ENCODE results near the gene RPTOR. TPM values are rescaled to one million over a fixed set of nuclear protein-coding genes. Genes with fewer than 3 reads are reported as not detected.
"Not testable (repeated sequence)": the region's sequence is repeated elsewhere in the genome, so short reads cannot be mapped to it uniquely, and the experiment has no call there.

RPTOR gene
- total and polyA plus RNA-seq, 2 donors (not counting 1 experiment from before 2014, with no cell fraction given) = 6.7 to 22.8 TPM

DNA sequence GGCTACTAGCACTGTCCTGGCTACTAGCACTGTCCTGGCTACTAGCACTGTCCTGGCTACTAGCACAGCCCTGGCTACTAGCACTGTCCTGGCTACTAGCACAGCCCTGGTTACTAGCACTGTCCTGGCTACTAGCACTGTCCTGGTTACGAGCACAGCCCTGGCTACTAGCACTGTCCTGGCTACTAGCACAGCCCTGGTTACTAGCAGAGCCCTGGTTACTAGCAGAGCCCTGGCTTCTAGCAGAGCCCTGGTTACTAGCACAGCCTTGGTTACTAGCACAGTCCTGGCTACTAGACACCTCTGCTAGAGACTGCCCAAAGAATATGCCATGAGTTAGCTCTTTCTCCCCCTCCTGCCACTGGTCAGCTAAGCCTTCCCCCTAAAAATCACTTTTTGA is 200.1 kb downstream of the RPTOR start:
- not testable (repeated sequence) for H3K27me3 ChIP-seq (ENCODE audit: control insufficient read depth, insufficient read depth, low read length); H3K9me3 ChIP-seq (ENCODE audit: control insufficient read depth, insufficient read depth, low read depth, low read length); H3K4me2 ChIP-seq (ENCODE audit: extremely low read depth, insufficient read depth, low read length); H4K20me1 ChIP-seq (ENCODE audit: control insufficient read depth, extremely low read depth, insufficient read depth, low read length); H3K79me2 ChIP-seq (ENCODE audit: control insufficient read depth, insufficient read depth, low read length); H3K27ac ChIP-seq (ENCODE audit: insufficient read depth, low read length); H3K4me3 ChIP-seq (replicated peaks in 1 of 4; ENCODE audit: control extremely low read depth in 1 of 4, insufficient read depth in 1 of 4, low read depth in 3 of 4, low read length in 4 of 4); H3K36me3 ChIP-seq (ENCODE audit: control insufficient read depth, insufficient read depth, low read length); H3K4me1 ChIP-seq (ENCODE audit: control insufficient read depth, extremely low read depth, insufficient read depth, low read length); H3K9ac ChIP-seq (ENCODE audit: insufficient read depth, low read length); H2AFZ ChIP-seq (ENCODE audit: low read length); DNase-seq (ENCODE audit: low read depth in 2 of 2)

GRCh38 chr17:80745183-80745582 is 200.5 kb downstream of the RPTOR start:
- TF ChIP-seq EZH2 (IDR thresholded peaks at IDR 0.05; ENCODE audit: low read length, missing control alignments) = no peak
- TF ChIP-seq, protein P1, sequence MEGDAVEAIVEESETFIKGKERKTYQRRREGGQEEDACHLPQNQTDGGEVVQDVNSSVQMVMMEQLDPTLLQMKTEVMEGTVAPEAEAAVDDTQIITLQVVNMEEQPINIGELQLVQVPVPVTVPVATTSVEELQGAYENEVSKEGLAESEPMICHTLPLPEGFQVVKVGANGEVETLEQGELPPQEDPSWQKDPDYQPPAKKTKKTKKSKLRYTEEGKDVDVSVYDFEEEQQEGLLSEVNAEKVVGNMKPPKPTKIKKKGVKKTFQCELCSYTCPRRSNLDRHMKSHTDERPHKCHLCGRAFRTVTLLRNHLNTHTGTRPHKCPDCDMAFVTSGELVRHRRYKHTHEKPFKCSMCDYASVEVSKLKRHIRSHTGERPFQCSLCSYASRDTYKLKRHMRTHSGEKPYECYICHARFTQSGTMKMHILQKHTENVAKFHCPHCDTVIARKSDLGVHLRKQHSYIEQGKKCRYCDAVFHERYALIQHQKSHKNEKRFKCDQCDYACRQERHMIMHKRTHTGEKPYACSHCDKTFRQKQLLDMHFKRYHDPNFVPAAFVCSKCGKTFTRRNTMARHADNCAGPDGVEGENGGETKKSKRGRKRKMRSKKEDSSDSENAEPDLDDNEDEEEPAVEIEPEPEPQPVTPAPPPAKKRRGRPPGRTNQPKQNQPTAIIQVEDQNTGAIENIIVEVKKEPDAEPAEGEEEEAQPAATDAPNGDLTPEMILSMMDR (conservative IDR thresholded peaks at IDR 0.05 in 1 of 2, IDR thresholded peaks at IDR 0.05 in 1 of 2; ENCODE audit: low read depth in 1 of 2, low read length in 2 of 2) = no peak
- DNase-seq (ENCODE audit: low read depth in 2 of 2) = no peak

DNA sequence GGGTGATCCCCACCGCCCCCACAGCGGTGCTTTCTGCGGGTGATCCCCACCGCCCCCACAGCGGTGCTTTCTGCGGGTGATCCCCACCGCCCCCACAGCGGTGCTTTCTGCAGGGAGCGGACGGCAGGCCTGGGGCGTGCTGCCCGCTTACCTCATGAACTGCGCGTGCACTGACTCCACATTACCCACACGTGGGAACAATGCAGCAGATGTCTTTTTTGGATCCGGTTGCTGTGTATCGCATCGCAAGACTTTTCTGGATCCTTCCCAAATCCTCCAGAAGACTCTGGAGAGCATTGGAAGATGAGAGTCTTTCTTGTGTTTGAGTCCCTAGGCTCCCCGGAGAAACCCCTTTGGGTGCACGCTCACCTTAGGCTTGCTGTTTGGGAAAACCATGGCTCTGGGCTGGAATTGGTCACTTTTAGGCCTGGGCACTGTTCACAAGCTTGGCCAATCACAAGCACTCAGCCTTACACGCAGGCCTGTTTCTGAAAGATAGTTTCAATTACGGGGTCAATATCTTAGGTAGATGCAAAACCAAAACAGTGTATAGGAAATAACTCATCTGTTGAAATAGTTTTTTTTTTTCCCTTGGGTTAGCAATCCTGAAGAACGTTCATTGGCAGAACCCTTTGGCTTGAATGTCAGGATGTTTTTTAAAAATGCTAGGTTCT is 201.8 kb downstream of the RPTOR start:
- H3K4me3 ChIP-seq (replicated peaks in 1 of 4; ENCODE audit: control extremely low read depth in 1 of 4, insufficient read depth in 1 of 4, low read depth in 3 of 4, low read length in 4 of 4) = no peak overlapping the region
- no peaks in the 10 kb centered on the region for H4K20me1 ChIP-seq (ENCODE audit: control insufficient read depth, extremely low read depth, insufficient read depth, low read length)
- no peak overlapping the region for H2AFZ ChIP-seq (ENCODE audit: low read length)
- H3K4me1 ChIP-seq (ENCODE audit: control insufficient read depth, extremely low read depth, insufficient read depth, low read length) = peaks cover 5% of the 10 kb centered on the region
- TF ChIP-seq, protein P1 (conservative IDR thresholded peaks at IDR 0.05 in 1 of 2, IDR thresholded peaks at IDR 0.05 in 1 of 2; ENCODE audit: low read depth in 1 of 2, low read length in 2 of 2) = no peak
- no peak for TF ChIP-seq EZH2 (IDR thresholded peaks at IDR 0.05; ENCODE audit: low read length, missing control alignments)
- no peak overlapping the region for H3K4me2 ChIP-seq (ENCODE audit: extremely low read depth, insufficient read depth, low read length)
- no peaks in the 10 kb centered on the region for H3K79me2 ChIP-seq (ENCODE audit: control insufficient read depth, insufficient read depth, low read length)
- no peaks in the 10 kb centered on the region for H3K27me3 ChIP-seq (ENCODE audit: control insufficient read depth, insufficient read depth, low read length)
- H3K36me3 ChIP-seq (ENCODE audit: control insufficient read depth, insufficient read depth, low read length) = no peaks in the 10 kb centered on the region
- H3K9me3 ChIP-seq (ENCODE audit: control insufficient read depth, insufficient read depth, low read depth, low read length) = no peaks in the 10 kb centered on the region
- no peak for DNase-seq (ENCODE audit: low read depth in 2 of 2)
- H3K27ac ChIP-seq (ENCODE audit: insufficient read depth, low read length) = no peak overlapping the region
- H3K9ac ChIP-seq (ENCODE audit: insufficient read depth, low read length) = no peak overlapping the region

More at GRCh38 chr17:80745183-80745582, 200.5 kb downstream of the RPTOR start:
- H3K4me1 ChIP-seq (ENCODE audit: control insufficient read depth, extremely low read depth, insufficient read depth, low read length) = no peaks in the 10 kb centered on the region
- H3K36me3 ChIP-seq (ENCODE audit: control insufficient read depth, insufficient read depth, low read length) = no peaks in the 10 kb centered on the region
- H3K4me2 ChIP-seq (ENCODE audit: extremely low read depth, insufficient read depth, low read length) = no peak overlapping the region
- no peak overlapping the region for H3K9ac ChIP-seq (ENCODE audit: insufficient read depth, low read length)
- no peaks in the 10 kb centered on the region for H4K20me1 ChIP-seq (ENCODE audit: control insufficient read depth, extremely low read depth, insufficient read depth, low read length)
- H3K27me3 ChIP-seq (ENCODE audit: control insufficient read depth, insufficient read depth, low read length) = no peaks in the 10 kb centered on the region
- H3K79me2 ChIP-seq (ENCODE audit: control insufficient read depth, insufficient read depth, low read length) = no peaks in the 10 kb centered on the region
- H2AFZ ChIP-seq (ENCODE audit: low read length) = no peak overlapping the region
- no peak overlapping the region for H3K27ac ChIP-seq (ENCODE audit: insufficient read depth, low read length)
- no peaks in the 10 kb centered on the region for H3K9me3 ChIP-seq (ENCODE audit: control insufficient read depth, insufficient read depth, low read depth, low read length)
- H3K4me3 ChIP-seq (replicated peaks in 1 of 4; ENCODE audit: control extremely low read depth in 1 of 4, insufficient read depth in 1 of 4, low read depth in 3 of 4, low read length in 4 of 4) = no peak overlapping the region
